HepG2 (cell line): Measurements from ENCODE around the gene UBE3A. TPM values are rescaled to one million over a fixed set of nuclear protein-coding genes. Genes with fewer than 3 reads are reported as not detected.

ENCODE experiments used
- ATF6 ChIP-seq: sonication (generic); formaldehyde crosslinking; conservative IDR thresholded peaks from 2 replicates; pipeline ENCODE4 v1.4.0; 2020; ENCODE audit warnings: missing genetic modification reagents
- HMG20A ChIP-seq: IDR thresholded peaks from 2 replicates; pipeline ENCODE4 v1.6.1; 2016; ENCODE audit warnings: borderline replicate concordance
- HMGA1 ChIP-seq: sonication (generic); formaldehyde crosslinking; conservative IDR thresholded peaks from 2 replicates; pipeline ENCODE4 v1.4.0; 2020; ENCODE audit warnings: missing genetic modification reagents
- NCOA2 ChIP-seq: sonication (generic); formaldehyde crosslinking; IDR thresholded peaks from 2 replicates; pipeline ENCODE4 v1.8.0; 2022; ENCODE audit warnings: inconsistent platforms
- NFIB ChIP-seq: sonication (generic); formaldehyde crosslinking; IDR thresholded peaks from 2 replicates; pipeline ENCODE4 v1.9.0; 2021; ENCODE audit warnings: missing genetic modification reagents, mild to moderate bottlenecking, borderline replicate concordance
- SNAI1 ChIP-seq: sonication (generic); formaldehyde crosslinking; IDR thresholded peaks from 2 replicates; pipeline ENCODE4 v1.5.0; 2020; ENCODE audit warnings: mild to moderate bottlenecking, missing genetic modification reagents, borderline replicate concordance
- SP5 ChIP-seq: IDR thresholded peaks from 2 replicates; pipeline ENCODE4 v1.6.1; 2016; ENCODE audit warnings: low read depth, borderline replicate concordance
- THAP11 ChIP-seq: IDR thresholded peaks from 2 replicates; pipeline ENCODE4 v1.6.1; 2016; ENCODE audit warnings: missing biosample characterization, missing genetic modification reagents
- USF2 ChIP-seq, 2 experiments: sonication (generic) in 1 of 2; formaldehyde crosslinking in 1 of 2; IDR thresholded peaks; 2 replicates each; pipeline versions ENCODE4 v1.5.1 to v1.6.1; 2011 to 2020; ENCODE audit warnings: borderline replicate concordance in 1 of 2, low read depth in 1 of 2, low read length in 1 of 2, mild to moderate bottlenecking in 1 of 2, missing genetic modification reagents in 1 of 2, moderate library complexity in 1 of 2
- ZNF564 ChIP-seq: sonication (generic); formaldehyde crosslinking; IDR thresholded peaks from 2 replicates; pipeline ENCODE4 v1.8.1; 2023; ENCODE audit warnings: mild to moderate bottlenecking, missing genetic modification reagents
- ZNF891 ChIP-seq: sonication (generic); formaldehyde crosslinking; IDR thresholded peaks from 2 replicates; pipeline ENCODE4 v1.5.0; 2020; ENCODE audit warnings: mild to moderate bottlenecking, missing genetic modification reagents
- polyA plus RNA-seq, 8 experiments: library from polyadenylated mRNA; depleted of rRNA in 3 of 8; stranded (reverse) in 7 of 8; unstranded in 1 of 8; fragments of >200 nt; fragmentation: Illumina TruSeq in 4 of 8; extraction: Trizol in 4 of 8; gene quantifications; 2 replicates each; pipeline versions ENCODE4 v1.2.1 to v1.2.3, GENCODE V29; 2011 to 2016; ENCODE audit warnings: low read depth in 4 of 8, missing spikeins in 1 of 8, mixed read lengths in 1 of 8; ENCODE audit not compliant: insufficient read depth in 1 of 8
- total RNA-seq, 5 experiments: library from RNA; depleted of rRNA; stranded (reverse); fragments of >200 nt; fragmentation: Illumina TruSeq; extraction: Trizol; gene quantifications; 2 replicates each; pipeline ENCODE4 v1.2.3, GENCODE V29; 2016; ENCODE audit warnings: low read depth in 1 of 5
- TF ChIP-seq, protein P1 (sequence below): sonication (generic); formaldehyde crosslinking; conservative IDR thresholded peaks from 2 replicates; pipeline ENCODE4 v1.4.0; 2020; ENCODE audit warnings: mild to moderate bottlenecking, missing genetic modification reagents, moderate library complexity
- TF ChIP-seq, protein P2 (sequence below): IDR thresholded peaks from 2 replicates; pipeline ENCODE4 v1.6.1; 2012; ENCODE audit warnings: low read length, improper control_type of control experiment
- TF ChIP-seq, protein P3 (sequence below): sonication (generic); formaldehyde crosslinking; IDR thresholded peaks from 2 replicates; pipeline ENCODE4 v1.4.0; 2020; ENCODE audit warnings: mild to moderate bottlenecking, low read depth, missing genetic modification reagents

UBE3A gene
- total and polyA plus RNA-seq, 2 of the 13 experiments (the other 11 are each of a cell fraction or from before 2014, with no cell fraction given), result 17.3 to 80.5 TPM

DNA sequence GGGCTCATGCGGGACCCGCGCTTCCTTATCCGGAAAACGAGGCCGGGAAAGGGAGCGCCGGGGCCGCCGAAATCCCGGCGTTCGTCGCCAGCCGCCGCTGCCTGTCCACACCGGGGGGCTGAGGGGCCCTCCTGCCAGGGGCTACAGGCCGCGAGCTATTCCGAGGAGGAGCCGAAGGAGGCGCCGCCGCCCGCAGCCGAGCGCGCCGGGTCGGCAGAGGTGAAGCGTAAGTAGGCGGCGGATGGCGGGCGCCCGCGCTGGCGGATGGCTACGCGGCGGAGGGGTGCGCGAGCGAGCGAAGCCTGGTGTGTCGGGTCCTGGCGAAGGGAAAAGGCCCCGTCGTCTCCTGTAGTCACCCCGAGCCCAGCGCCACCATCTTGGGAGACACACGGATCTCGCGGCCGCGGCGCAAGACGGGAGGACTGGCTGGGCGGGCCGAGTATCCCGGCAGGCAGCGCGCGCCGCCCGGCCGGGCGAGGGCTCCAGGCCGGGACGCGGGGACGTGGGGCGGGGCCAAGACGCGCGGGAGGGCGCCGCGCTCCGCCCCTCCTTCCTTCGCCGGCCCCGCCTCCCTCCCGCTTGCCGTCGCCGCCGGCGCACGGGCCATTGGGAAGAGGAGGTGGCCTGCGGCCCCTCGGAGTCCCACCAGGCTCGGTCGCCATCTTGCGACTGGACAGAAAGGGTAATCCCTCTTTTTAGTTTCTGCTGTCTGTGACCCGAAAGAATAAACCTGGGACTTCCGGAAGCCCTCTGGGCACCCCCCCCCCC, at the start of gene UBE3A (continued):
- TF ChIP-seq SNAI1 (CRISPR knock-in tag) (no peak), USF2 (IDR thresholded peaks at IDR 0.05; ENCODE audit: low read depth, low read length) (no peak), USF2 (CRISPR knock-in tag; IDR thresholded peaks at IDR 0.05; ENCODE audit: borderline replicate concordance) (no peak), NCOA2 (CRISPR knock-in tag) (no peak), NFIB (CRISPR knock-in tag) (no peak), ZNF564 (no peak), HMGA1 (CRISPR knock-in tag) (no peak), HMG20A (CRISPR knock-in tag) (no peak), ZNF891 (CRISPR knock-in tag) (peak; percentile 75), SP5 (peak; percentile 36), ATF6 (CRISPR knock-in tag) (no peak), THAP11 (peak; percentile 82)
- TF ChIP-seq, protein P1, sequence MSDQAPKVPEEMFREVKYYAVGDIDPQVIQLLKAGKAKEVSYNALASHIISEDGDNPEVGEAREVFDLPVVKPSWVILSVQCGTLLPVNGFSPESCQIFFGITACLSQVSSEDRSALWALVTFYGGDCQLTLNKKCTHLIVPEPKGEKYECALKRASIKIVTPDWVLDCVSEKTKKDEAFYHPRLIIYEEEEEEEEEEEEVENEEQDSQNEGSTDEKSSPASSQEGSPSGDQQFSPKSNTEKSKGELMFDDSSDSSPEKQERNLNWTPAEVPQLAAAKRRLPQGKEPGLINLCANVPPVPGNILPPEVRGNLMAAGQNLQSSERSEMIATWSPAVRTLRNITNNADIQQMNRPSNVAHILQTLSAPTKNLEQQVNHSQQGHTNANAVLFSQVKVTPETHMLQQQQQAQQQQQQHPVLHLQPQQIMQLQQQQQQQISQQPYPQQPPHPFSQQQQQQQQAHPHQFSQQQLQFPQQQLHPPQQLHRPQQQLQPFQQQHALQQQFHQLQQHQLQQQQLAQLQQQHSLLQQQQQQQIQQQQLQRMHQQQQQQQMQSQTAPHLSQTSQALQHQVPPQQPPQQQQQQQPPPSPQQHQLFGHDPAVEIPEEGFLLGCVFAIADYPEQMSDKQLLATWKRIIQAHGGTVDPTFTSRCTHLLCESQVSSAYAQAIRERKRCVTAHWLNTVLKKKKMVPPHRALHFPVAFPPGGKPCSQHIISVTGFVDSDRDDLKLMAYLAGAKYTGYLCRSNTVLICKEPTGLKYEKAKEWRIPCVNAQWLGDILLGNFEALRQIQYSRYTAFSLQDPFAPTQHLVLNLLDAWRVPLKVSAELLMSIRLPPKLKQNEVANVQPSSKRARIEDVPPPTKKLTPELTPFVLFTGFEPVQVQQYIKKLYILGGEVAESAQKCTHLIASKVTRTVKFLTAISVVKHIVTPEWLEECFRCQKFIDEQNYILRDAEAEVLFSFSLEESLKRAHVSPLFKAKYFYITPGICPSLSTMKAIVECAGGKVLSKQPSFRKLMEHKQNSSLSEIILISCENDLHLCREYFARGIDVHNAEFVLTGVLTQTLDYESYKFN (CRISPR knock-in tag), result no peak
- TF ChIP-seq, protein P2, sequence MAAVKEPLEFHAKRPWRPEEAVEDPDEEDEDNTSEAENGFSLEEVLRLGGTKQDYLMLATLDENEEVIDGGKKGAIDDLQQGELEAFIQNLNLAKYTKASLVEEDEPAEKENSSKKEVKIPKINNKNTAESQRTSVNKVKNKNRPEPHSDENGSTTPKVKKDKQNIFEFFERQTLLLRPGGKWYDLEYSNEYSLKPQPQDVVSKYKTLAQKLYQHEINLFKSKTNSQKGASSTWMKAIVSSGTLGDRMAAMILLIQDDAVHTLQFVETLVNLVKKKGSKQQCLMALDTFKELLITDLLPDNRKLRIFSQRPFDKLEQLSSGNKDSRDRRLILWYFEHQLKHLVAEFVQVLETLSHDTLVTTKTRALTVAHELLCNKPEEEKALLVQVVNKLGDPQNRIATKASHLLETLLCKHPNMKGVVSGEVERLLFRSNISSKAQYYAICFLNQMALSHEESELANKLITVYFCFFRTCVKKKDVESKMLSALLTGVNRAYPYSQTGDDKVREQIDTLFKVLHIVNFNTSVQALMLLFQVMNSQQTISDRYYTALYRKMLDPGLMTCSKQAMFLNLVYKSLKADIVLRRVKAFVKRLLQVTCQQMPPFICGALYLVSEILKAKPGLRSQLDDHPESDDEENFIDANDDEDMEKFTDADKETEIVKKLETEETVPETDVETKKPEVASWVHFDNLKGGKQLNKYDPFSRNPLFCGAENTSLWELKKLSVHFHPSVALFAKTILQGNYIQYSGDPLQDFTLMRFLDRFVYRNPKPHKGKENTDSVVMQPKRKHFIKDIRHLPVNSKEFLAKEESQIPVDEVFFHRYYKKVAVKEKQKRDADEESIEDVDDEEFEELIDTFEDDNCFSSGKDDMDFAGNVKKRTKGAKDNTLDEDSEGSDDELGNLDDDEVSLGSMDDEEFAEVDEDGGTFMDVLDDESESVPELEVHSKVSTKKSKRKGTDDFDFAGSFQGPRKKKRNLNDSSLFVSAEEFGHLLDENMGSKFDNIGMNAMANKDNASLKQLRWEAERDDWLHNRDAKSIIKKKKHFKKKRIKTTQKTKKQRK, result no peak
- TF ChIP-seq, protein P3, sequence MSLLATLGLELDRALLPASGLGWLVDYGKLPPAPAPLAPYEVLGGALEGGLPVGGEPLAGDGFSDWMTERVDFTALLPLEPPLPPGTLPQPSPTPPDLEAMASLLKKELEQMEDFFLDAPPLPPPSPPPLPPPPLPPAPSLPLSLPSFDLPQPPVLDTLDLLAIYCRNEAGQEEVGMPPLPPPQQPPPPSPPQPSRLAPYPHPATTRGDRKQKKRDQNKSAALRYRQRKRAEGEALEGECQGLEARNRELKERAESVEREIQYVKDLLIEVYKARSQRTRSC (CRISPR knock-in tag), result no peak
